Activated CD4-positive, alpha-beta memory T cell treated with anti-CD3 and anti-CD28 coated beads for 36 hours (primary cell): ENCODE data around the gene MYO1B. TPM values are rescaled to one million over a fixed set of nuclear protein-coding genes. Genes with fewer than 3 reads are reported as not detected.

Source experiments
- CTCF ChIA-PET: fragments of 350-600 bp; sonication (Branson Sonifier 250); formaldehyde crosslinking; loops from one replicate; lab custom pipeline; 2021; ENCODE audit warnings: antibody characterized with exemption, inconsistent platforms; lab: Charles Lee
- POLR2A ChIA-PET: fragments of 350-600 bp; sonication (Branson Sonifier 250); formaldehyde crosslinking; loops from one replicate; lab custom pipeline; 2021; ENCODE audit warnings: antibody characterized with exemption; lab: Charles Lee
- DNase-seq: peaks from one replicate; pipeline ENCODE4 v3.0.0-alpha.2; 2020
- H3K27ac Mint-ChIP-seq: one replicate; pipeline ENCODE4 v1.8.0; 2021; ENCODE audit warnings: mixed read lengths
- H3K27me3 Mint-ChIP-seq: one replicate; pipeline ENCODE4 v1.8.0; 2021; ENCODE audit warnings: mixed read lengths
- H3K36me3 Mint-ChIP-seq: one replicate; pipeline ENCODE4 v1.8.0; 2021; ENCODE audit warnings: mixed read lengths
- H3K4me1 Mint-ChIP-seq: one replicate; pipeline ENCODE4 v1.8.0; 2021; ENCODE audit warnings: low read depth, mixed read lengths
- H3K4me3 Mint-ChIP-seq: one replicate; pipeline ENCODE4 v1.8.0; 2021; ENCODE audit warnings: mild to moderate bottlenecking, mixed read lengths
- H3K9me3 Mint-ChIP-seq: one replicate; pipeline ENCODE4 v1.8.0; 2021; ENCODE audit warnings: mixed read lengths
- intact Hi-C: fragments of 100-400 bp; cut with micrococcal nuclease; formaldehyde crosslinking; loops from one replicate; pipeline ENCODE4 v1.15.1; 2023
- total RNA-seq, 2 experiments: library from RNA; stranded (reverse); gene quantifications; one replicate each; pipeline ENCODE4 v1.2.3, GENCODE V29; 2021

MYO1B gene
- total RNA-seq, 2 experiments from 2014 or later, result 13.5 to 15.6 TPM

- no peak for DNase-seq
- intact Hi-C loops, result no loop called here
- Mint-ChIP-seq H3K36me3 (no peaks in the 10 kb centered on the region), H3K4me3 (no peak overlapping the region), H3K4me1 (no peaks in the 10 kb centered on the region), H3K27ac (no peak overlapping the region), H3K9me3 (no peaks in the 10 kb centered on the region), H3K27me3 (peaks cover 2% of the 10 kb centered on the region)
- ChIA-PET CTCF (no interaction called here), POLR2A (no interaction called here)
Observed at GRCh38 chr2:191341436-191341835, 96.2 kb downstream of the MYO1B start.

- Mint-ChIP-seq H3K27me3 (peaks cover 2% of the 10 kb centered on the region), H3K27ac (no peak overlapping the region), H3K36me3 (no peaks in the 10 kb centered on the region), H3K4me3 (no peak overlapping the region), H3K9me3 (no peaks in the 10 kb centered on the region), H3K4me1 (no peaks in the 10 kb centered on the region)
- intact Hi-C loops, result no loop called here
- no peak for DNase-seq
- ChIA-PET CTCF (no interaction called here), POLR2A (no interaction called here)
Observed at GRCh38 chr2:191343796-191344338, 98.7 kb downstream of the MYO1B start.

- Mint-ChIP-seq H3K4me1 (no peaks in the 10 kb centered on the region), H3K27me3 (peaks cover 2% of the 10 kb centered on the region), H3K9me3 (no peaks in the 10 kb centered on the region), H3K4me3 (no peak overlapping the region), H3K27ac (no peak overlapping the region), H3K36me3 (no peaks in the 10 kb centered on the region)
- intact Hi-C loops, result no loop called here
- ChIA-PET CTCF (no interaction called here), POLR2A (no interaction called here)
- DNase-seq, result no peak
Observed at GRCh38 chr2:191345788-191346187, 100.6 kb downstream of the MYO1B start.

- ChIA-PET CTCF (no interaction called here), POLR2A (no interaction called here)
- Mint-ChIP-seq H3K4me1 (no peaks in the 10 kb centered on the region), H3K9me3 (no peaks in the 10 kb centered on the region), H3K4me3 (no peak overlapping the region), H3K27me3 (peaks cover 2% of the 10 kb centered on the region), H3K36me3 (no peaks in the 10 kb centered on the region), H3K27ac (no peak overlapping the region)
- intact Hi-C loops, result no loop called here
- no peak for DNase-seq
Observed at GRCh38 chr2:191347154-191347553, 102.0 kb downstream of the MYO1B start.

GRCh38 chr2:191347881-191348280 lies 102.7 kb downstream of the MYO1B start:
- Mint-ChIP-seq H3K27ac (no peak overlapping the region), H3K4me1 (no peaks in the 10 kb centered on the region), H3K9me3 (no peaks in the 10 kb centered on the region), H3K4me3 (no peak overlapping the region), H3K36me3 (no peaks in the 10 kb centered on the region), H3K27me3 (peaks cover 2% of the 10 kb centered on the region)
- no peak for DNase-seq
- CTCF ChIA-PET, result no interaction called here
- POLR2A ChIA-PET, result no interaction called here
- intact Hi-C loops, result no loop called here

- no peak for DNase-seq
- intact Hi-C loops, result no loop called here
- H3K36me3 Mint-ChIP-seq, result no peaks in the 10 kb centered on the region
- H3K27ac Mint-ChIP-seq, result no peak overlapping the region
- H3K4me1 Mint-ChIP-seq, result no peaks in the 10 kb centered on the region
- no peaks in the 10 kb centered on the region for H3K27me3 Mint-ChIP-seq
- CTCF ChIA-PET, result no interaction called here
- H3K9me3 Mint-ChIP-seq, result no peaks in the 10 kb centered on the region
- POLR2A ChIA-PET, result no interaction called here
- no peak overlapping the region for H3K4me3 Mint-ChIP-seq
Observed at GRCh38 chr2:191349990-191350389, 104.8 kb downstream of the MYO1B start.

GRCh38 chr2:191350826-191351225 lies 105.6 kb downstream of the MYO1B start:
- no peaks in the 10 kb centered on the region for H3K4me1 Mint-ChIP-seq
- intact Hi-C loops, result no loop called here

GRCh38 chr2:191351298-191351697 lies 106.1 kb downstream of the MYO1B start:
- ChIA-PET POLR2A (no interaction called here), CTCF (no interaction called here)
- intact Hi-C loops, result no loop called here
- Mint-ChIP-seq H3K27ac (no peak overlapping the region), H3K4me3 (no peak overlapping the region), H3K9me3 (no peaks in the 10 kb centered on the region), H3K4me1 (no peaks in the 10 kb centered on the region), H3K27me3 (no peaks in the 10 kb centered on the region), H3K36me3 (no peaks in the 10 kb centered on the region)
- DNase-seq, result no peak

More at GRCh38 chr2:191350826-191351225, 105.6 kb downstream of the MYO1B start:
- no peak overlapping the region for H3K27ac Mint-ChIP-seq
- CTCF ChIA-PET, result no interaction called here
- no peak for DNase-seq
- H3K9me3 Mint-ChIP-seq, result no peaks in the 10 kb centered on the region
- no peaks in the 10 kb centered on the region for H3K27me3 Mint-ChIP-seq
- POLR2A ChIA-PET, result no interaction called here
- H3K4me3 Mint-ChIP-seq, result no peak overlapping the region
- no peaks in the 10 kb centered on the region for H3K36me3 Mint-ChIP-seq

- ChIA-PET CTCF (no interaction called here), POLR2A (no interaction called here)
- Mint-ChIP-seq H3K9me3 (no peaks in the 10 kb centered on the region), H3K4me3 (no peak overlapping the region), H3K27me3 (no peaks in the 10 kb centered on the region), H3K4me1 (no peaks in the 10 kb centered on the region), H3K27ac (no peak overlapping the region), H3K36me3 (no peaks in the 10 kb centered on the region)
- no peak for DNase-seq
- intact Hi-C loops, result no loop called here
Observed at GRCh38 chr2:191351921-191352320, 106.7 kb downstream of the MYO1B start.

- ChIA-PET POLR2A (no interaction called here), CTCF (no interaction called here)
- H3K9me3 Mint-ChIP-seq, result no peaks in the 10 kb centered on the region
- no peak overlapping the region for H3K27ac Mint-ChIP-seq
- DNase-seq, result no peak
- no peak overlapping the region for H3K4me3 Mint-ChIP-seq
- H3K36me3 Mint-ChIP-seq, result no peaks in the 10 kb centered on the region
- no peaks in the 10 kb centered on the region for H3K4me1 Mint-ChIP-seq
- intact Hi-C loops, result no loop called here
- no peaks in the 10 kb centered on the region for H3K27me3 Mint-ChIP-seq
Observed at GRCh38 chr2:191352536-191352935, 107.3 kb downstream of the MYO1B start.

GRCh38 chr2:191355170-191355758 lies 110.1 kb downstream of the MYO1B start:
- POLR2A ChIA-PET, result no interaction called here
- Mint-ChIP-seq H3K27ac (no peak overlapping the region), H3K36me3 (no peaks in the 10 kb centered on the region), H3K27me3 (no peaks in the 10 kb centered on the region), H3K4me3 (no peak overlapping the region), H3K9me3 (no peaks in the 10 kb centered on the region), H3K4me1 (no peaks in the 10 kb centered on the region)
- DNase-seq, result no peak
- CTCF ChIA-PET, result interaction anchor here (0.9 kb wide), 1 partner anchor 158 kb away, joined by 3 read pairs; no protein-coding TSS in a partner anchor
- intact Hi-C loops, result no loop called here

GRCh38 chr2:191357678-191358077 lies 112.5 kb downstream of the MYO1B start:
- ChIA-PET POLR2A (no interaction called here), CTCF (no interaction called here)
- H3K4me3 Mint-ChIP-seq, result no peak overlapping the region
- H3K27me3 Mint-ChIP-seq, result no peaks in the 10 kb centered on the region
- H3K4me1 Mint-ChIP-seq, result no peaks in the 10 kb centered on the region
- no peaks in the 10 kb centered on the region for H3K36me3 Mint-ChIP-seq
- DNase-seq, result no peak
- H3K9me3 Mint-ChIP-seq, result no peaks in the 10 kb centered on the region
- intact Hi-C loops, result no loop called here
- H3K27ac Mint-ChIP-seq, result no peak overlapping the region

- Mint-ChIP-seq H3K27me3 (no peaks in the 10 kb centered on the region), H3K4me1 (no peaks in the 10 kb centered on the region), H3K36me3 (no peaks in the 10 kb centered on the region), H3K9me3 (no peaks in the 10 kb centered on the region), H3K4me3 (no peak overlapping the region), H3K27ac (no peak overlapping the region)
- no peak for DNase-seq
- intact Hi-C loops, result no loop called here
- CTCF ChIA-PET, result interaction anchor here (1.2 kb wide), 1 partner anchor 193 kb away, joined by 6 read pairs; no protein-coding TSS in a partner anchor
- POLR2A ChIA-PET, result no interaction called here
Observed at GRCh38 chr2:191358325-191359025, 113.3 kb downstream of the MYO1B start.
